GM12873 (cell line): ENCODE data around the gene LDLRAD4.

Experiments used
- CTCF ChIP-seq: IDR thresholded peaks from 2 replicates; pipeline ENCODE4 v1.5.1; 2012; ENCODE audit warnings: low read depth, mild to moderate bottlenecking, moderate library complexity, low read length, control low read depth; ENCODE audit not compliant: insufficient read depth; ENCODE audit errors: missing control alignments

The LDLRAD4 gene

GRCh38 chr18:13585379-13586153, 367.0 kb downstream of the LDLRAD4 start:
- TF ChIP-seq CTCF: no peak

GRCh38 chr18:13587001-13587400, 368.4 kb downstream of the LDLRAD4 start:
- no peak for TF ChIP-seq CTCF

- TF ChIP-seq CTCF: no peak
Observed at GRCh38 chr18:13587477-13587876, 368.9 kb downstream of the LDLRAD4 start.

GRCh38 chr18:13587937-13588336, 369.4 kb downstream of the LDLRAD4 start:
- no peak for TF ChIP-seq CTCF

- TF ChIP-seq CTCF: no peak
Observed at GRCh38 chr18:13589316-13589715, 370.8 kb downstream of the LDLRAD4 start.

- no peak for TF ChIP-seq CTCF
Observed at GRCh38 chr18:13589943-13590342, 371.4 kb downstream of the LDLRAD4 start.

- TF ChIP-seq CTCF: no peak
Observed at GRCh38 chr18:13592246-13592645, 373.7 kb downstream of the LDLRAD4 start.

GRCh38 chr18:13594551-13594950, 376.0 kb downstream of the LDLRAD4 start:
- no peak for TF ChIP-seq CTCF
